OCI-LY1 (cell line): ENCODE measurements around the gene TSC22D4.
"Not testable (repeated sequence)": the region's sequence is repeated elsewhere in the genome, so short reads cannot be mapped to it uniquely, and the experiment has no call there.

Source experiments
- H2AFZ ChIP-seq: fragments of 200-600 bp; sonication (generic), shearing (Covaris generic); 2 replicates; pipeline ENCODE4 v1.6.0; 2014; ENCODE audit warnings: antibody characterized with exemption, mild to moderate bottlenecking, low read length
- H3F3A ChIP-seq: fragments of 200-600 bp; sonication (generic), shearing (Covaris generic); 2 replicates; pipeline ENCODE4 v1.6.0; 2014; ENCODE audit warnings: mild to moderate bottlenecking, antibody characterized with exemption, low read length, moderate library complexity; ENCODE audit not compliant: insufficient read depth
- H3K27ac ChIP-seq: fragments of 200-600 bp; sonication (generic); 2 replicates; pipeline ENCODE4 v1.5.1; 2014; ENCODE audit warnings: low read length, mixed run types, mild to moderate bottlenecking, low read depth; ENCODE audit not compliant: poor library complexity, severe bottlenecking
- H3K27me3 ChIP-seq: fragments of 200-600 bp; sonication (generic); 2 replicates; pipeline ENCODE4 v1.6.0; 2014; ENCODE audit warnings: antibody characterized with exemption, mild to moderate bottlenecking, low read length, moderate library complexity; ENCODE audit not compliant: insufficient read depth
- H3K36me3 ChIP-seq: fragments of 200-600 bp; sonication (generic); 2 replicates; pipeline ENCODE4 v1.6.1; 2014; ENCODE audit warnings: mild to moderate bottlenecking, antibody characterized with exemption, low read length, moderate library complexity, mixed read lengths; ENCODE audit not compliant: insufficient read depth
- H3K4me1 ChIP-seq: fragments of 200-600 bp; sonication (generic); 2 replicates; pipeline ENCODE4 v1.5.1; 2014; ENCODE audit warnings: mild to moderate bottlenecking, low read length, moderate library complexity; ENCODE audit not compliant: insufficient read depth, severe bottlenecking
- H3K4me2 ChIP-seq: fragments of 200-600 bp; sonication (generic), shearing (Covaris generic); 2 replicates; pipeline ENCODE4 v1.6.1; 2014; ENCODE audit warnings: low read length
- H3K4me3 ChIP-seq: fragments of 200-600 bp; sonication (generic); 2 replicates; pipeline ENCODE4 v1.5.1; 2014; ENCODE audit warnings: low read length, low read depth, mild to moderate bottlenecking, mixed read lengths; ENCODE audit not compliant: poor library complexity, severe bottlenecking
- H3K79me2 ChIP-seq: fragments of 200-600 bp; shearing (Covaris generic); 2 replicates; pipeline ENCODE4 v1.6.1; 2016; ENCODE audit warnings: mixed run types, low read length, mixed read lengths; ENCODE audit not compliant: insufficient read depth
- H3K9ac ChIP-seq: fragments of 200-600 bp; sonication (generic), shearing (Covaris generic); 2 replicates; pipeline ENCODE4 v1.6.1; 2014; ENCODE audit warnings: mild to moderate bottlenecking, low read length, mixed read lengths
- H3K9me2 ChIP-seq: fragments of 200-600 bp; sonication (generic), shearing (Covaris generic); 2 replicates; pipeline ENCODE4 v1.6.1; 2014; ENCODE audit warnings: low read depth, mild to moderate bottlenecking, low read length, mixed read lengths
- H3K9me3 ChIP-seq: fragments of 200-600 bp; shearing (Covaris generic); 2 replicates; pipeline ENCODE4 v1.6.1; 2014; ENCODE audit warnings: low read length, mixed read lengths
- H4K20me1 ChIP-seq: fragments of 200-600 bp; sonication (generic), shearing (Covaris generic); 2 replicates; pipeline ENCODE4 v1.6.0; 2016; ENCODE audit warnings: mild to moderate bottlenecking, low read length; ENCODE audit not compliant: insufficient read depth
- EZH2 ChIP-seq: fragments of 200-600 bp; sonication (generic), shearing (Covaris generic); IDR thresholded peaks from 2 replicates; pipeline ENCODE4 v1.8.0; 2017; ENCODE audit warnings: borderline replicate concordance, mixed run types, mild to moderate bottlenecking, antibody characterized with exemption, low read length, moderate library complexity, mixed read lengths
- TF ChIP-seq, protein P1 (sequence below): fragments of 200-600 bp; sonication (generic), shearing (Covaris generic); IDR thresholded peaks from 2 replicates; pipeline ENCODE4 v1.5.1; 2017; ENCODE audit warnings: mild to moderate bottlenecking, antibody characterized with exemption, low read length, moderate library complexity, mixed read lengths

Gene TSC22D4

DNA sequence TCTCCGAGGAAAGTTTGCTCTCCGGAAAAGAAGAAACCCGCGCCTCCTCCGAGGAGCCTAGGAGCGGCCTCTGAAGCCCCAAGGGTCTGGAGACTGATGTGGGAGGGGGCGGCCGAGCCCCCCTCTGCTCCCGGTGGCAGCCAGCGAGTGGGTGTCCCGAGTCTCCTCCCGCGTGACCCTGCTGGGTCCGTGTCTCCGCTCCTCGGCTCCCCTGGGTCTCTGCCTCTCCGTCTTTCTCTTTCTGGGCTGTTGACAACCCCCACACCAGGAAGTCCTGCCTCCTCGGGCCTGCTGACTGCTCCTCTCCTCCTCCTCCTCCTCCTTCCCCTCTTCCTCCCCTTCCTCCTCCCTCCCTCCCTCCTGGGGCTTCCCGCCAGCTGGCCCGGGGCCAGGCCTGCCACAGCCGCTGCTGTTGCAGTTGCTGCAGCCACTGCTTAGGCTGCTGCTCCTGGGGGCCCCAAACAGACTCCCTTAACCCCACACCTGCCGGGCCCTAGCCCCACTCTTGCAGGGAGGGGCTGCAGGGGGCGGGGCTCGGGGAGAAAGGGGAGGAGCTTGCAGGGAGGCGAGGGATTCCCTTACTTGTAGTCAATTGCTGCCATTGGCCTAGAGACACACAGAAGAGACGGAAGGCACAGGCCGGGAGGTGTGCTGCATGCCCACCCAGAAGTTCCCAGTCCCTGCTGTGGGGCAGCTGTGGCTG, at the start of gene TSC22D4:
TSC22D4 (minus strand) TSS at position 257 of the 703 bp plus-strand sequence. CDS start 1,176 bp downstream, outside the sequence.
- Histone ChIP-seq H3K4me2 (peak within 1 kb of the TSS; percentile 78), H3K4me1 (peaks cover 38% of the 10 kb centered on the region), H3F3A (no peaks in the 10 kb centered on the region), H3K27ac (peak within 1 kb of the TSS; percentile 58), H3K9me3 (no peaks in the 10 kb centered on the region), H3K79me2 (no peaks in the 10 kb centered on the region), H2AFZ (no peak within 1 kb of the TSS), H3K4me3 (peak within 1 kb of the TSS; percentile 71), H3K27me3 (no peaks in the 10 kb centered on the region), H4K20me1 (no peaks in the 10 kb centered on the region), H3K9me2 (no peaks in the 10 kb centered on the region), H3K36me3 (peaks cover 5% of the 10 kb centered on the region; the same call in 1 of the 2 replicates), H3K9ac (peak within 1 kb of the TSS; percentile 75)
- TF ChIP-seq EZH2, result no peak
- TF ChIP-seq, protein P1, sequence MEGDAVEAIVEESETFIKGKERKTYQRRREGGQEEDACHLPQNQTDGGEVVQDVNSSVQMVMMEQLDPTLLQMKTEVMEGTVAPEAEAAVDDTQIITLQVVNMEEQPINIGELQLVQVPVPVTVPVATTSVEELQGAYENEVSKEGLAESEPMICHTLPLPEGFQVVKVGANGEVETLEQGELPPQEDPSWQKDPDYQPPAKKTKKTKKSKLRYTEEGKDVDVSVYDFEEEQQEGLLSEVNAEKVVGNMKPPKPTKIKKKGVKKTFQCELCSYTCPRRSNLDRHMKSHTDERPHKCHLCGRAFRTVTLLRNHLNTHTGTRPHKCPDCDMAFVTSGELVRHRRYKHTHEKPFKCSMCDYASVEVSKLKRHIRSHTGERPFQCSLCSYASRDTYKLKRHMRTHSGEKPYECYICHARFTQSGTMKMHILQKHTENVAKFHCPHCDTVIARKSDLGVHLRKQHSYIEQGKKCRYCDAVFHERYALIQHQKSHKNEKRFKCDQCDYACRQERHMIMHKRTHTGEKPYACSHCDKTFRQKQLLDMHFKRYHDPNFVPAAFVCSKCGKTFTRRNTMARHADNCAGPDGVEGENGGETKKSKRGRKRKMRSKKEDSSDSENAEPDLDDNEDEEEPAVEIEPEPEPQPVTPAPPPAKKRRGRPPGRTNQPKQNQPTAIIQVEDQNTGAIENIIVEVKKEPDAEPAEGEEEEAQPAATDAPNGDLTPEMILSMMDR, result no peak

- H3F3A ChIP-seq, H3K27ac ChIP-seq, H3K4me2 ChIP-seq, H3K79me2 ChIP-seq, H3K9ac ChIP-seq, H3K4me3 ChIP-seq, H3K9me3 ChIP-seq, H3K9me2 ChIP-seq, H4K20me1 ChIP-seq, H3K36me3 ChIP-seq, H2AFZ ChIP-seq, H3K4me1 ChIP-seq: not testable (repeated sequence)
- peaks cover 19% of the 10 kb centered on the region; the same call in 1 of the 2 replicates for H3K27me3 ChIP-seq
Observed at GRCh38 chr7:100528108-100528866, 49.3 kb upstream of the TSC22D4 start.

- not testable (repeated sequence) for H3K36me3 ChIP-seq, H3K9ac ChIP-seq, H3K27ac ChIP-seq, H3K27me3 ChIP-seq, H3K79me2 ChIP-seq, H3K9me2 ChIP-seq, H3K9me3 ChIP-seq, H3K4me2 ChIP-seq, H3K4me3 ChIP-seq, H4K20me1 ChIP-seq, H3F3A ChIP-seq, H2AFZ ChIP-seq, H3K4me1 ChIP-seq
Observed at GRCh38 chr7:100523192-100523591, 44.2 kb upstream of the TSC22D4 start.

DNA sequence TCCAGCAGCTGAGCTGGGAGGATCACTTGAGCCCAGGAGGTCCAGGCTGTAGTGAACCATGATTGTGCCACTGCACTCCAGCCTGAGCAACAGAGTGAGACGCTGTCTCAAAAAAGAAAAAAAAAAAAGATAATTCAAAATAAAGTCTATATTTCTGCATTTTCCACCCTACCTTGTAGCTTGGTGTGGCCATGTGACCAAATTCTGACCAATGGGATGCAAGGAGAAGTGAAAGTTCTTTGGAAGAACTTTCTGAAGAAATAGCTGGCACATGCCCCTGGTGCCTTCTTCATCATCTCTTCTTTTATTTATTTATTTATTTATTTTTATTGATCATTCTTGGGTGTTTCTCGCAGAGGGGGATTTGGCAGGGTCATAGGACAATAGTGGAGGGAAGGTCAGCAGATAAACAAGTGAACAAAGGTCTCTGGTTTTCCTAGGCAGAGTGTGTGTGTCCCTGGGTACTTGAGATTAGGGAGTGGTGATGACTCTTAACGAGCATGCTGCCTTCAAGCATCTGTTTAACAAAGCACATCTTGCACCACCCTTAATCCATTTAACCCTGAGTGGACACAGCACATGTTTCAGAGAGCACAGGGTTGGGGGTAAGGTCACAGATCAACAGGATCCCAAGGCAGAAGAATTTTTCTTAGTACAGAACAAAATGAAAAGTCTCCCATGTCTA, 43.0 kb upstream of the TSC22D4 start:
- H3K9ac ChIP-seq, H3F3A ChIP-seq, H3K9me2 ChIP-seq, H3K27me3 ChIP-seq, H3K4me3 ChIP-seq, H3K9me3 ChIP-seq, H4K20me1 ChIP-seq, H3K4me2 ChIP-seq, H3K27ac ChIP-seq, H3K4me1 ChIP-seq, H3K79me2 ChIP-seq, H2AFZ ChIP-seq, H3K36me3 ChIP-seq: not testable (repeated sequence)
